Gastroesophageal sphincter (tissue), 4 donors: ENCODE results near the gene OBSCN. TPM values are rescaled to one million over a fixed set of nuclear protein-coding genes. Genes with fewer than 3 reads are reported as not detected.
A peak's percentile ranks its signal among the peaks of the same experiment; 100 is the strongest.

ENCODE experiments used
- ATAC-seq: fragments of 150-250 bp; one replicate; pipeline ENCODE4 v1.9.1; 2016; ENCODE audit warnings: mild to moderate bottlenecking, moderate library complexity
- H3K27ac ChIP-seq, 4 donors: fragments of 200-600 bp; sonication (generic) in 3 of 4; 1 replicate in 3 of 4; 2 replicates in 1 of 4; pipeline ENCODE4 v1.5.1; 2016 to 2019
- H3K27me3 ChIP-seq: fragments of 200-600 bp; sonication (generic); one replicate; pipeline ENCODE4 v1.5.1; 2019
- H3K36me3 ChIP-seq, 2 donors: fragments of 200-600 bp; sonication (generic); one replicate each; pipeline ENCODE4 v1.5.1; 2019; ENCODE audit warnings: control low read depth in 1 of 2
- H3K4me1 ChIP-seq, 3 donors: fragments of 200-600 bp; sonication (generic); 1 replicate in 2 of 3; 2 replicates in 1 of 3; pipeline ENCODE4 v1.5.1; 2016 to 2019; ENCODE audit warnings: control low read depth in 2 of 3
- H3K4me3 ChIP-seq, 2 donors: fragments of 200-600 bp; sonication (generic); one replicate each; pipeline ENCODE4 v1.5.1; 2019; ENCODE audit warnings: mild to moderate bottlenecking in 1 of 2, moderate library complexity in 1 of 2
- H3K9me3 ChIP-seq, 3 donors: fragments of 200-600 bp; sonication (generic); one replicate each; pipeline ENCODE4 v1.5.1; 2017 to 2019; ENCODE audit warnings: control low read depth in 2 of 3
- CTCF ChIP-seq, 4 experiments: fragments of 200-600 bp in 2 of 4; fragments of 450-650 bp in 2 of 4; sonication (generic) in 1 of 4; IDR thresholded peaks; one replicate each; pipeline ENCODE4 v1.5.1; 2017 to 2019; ENCODE audit warnings: antibody characterized with exemption in 4 of 4, mild to moderate bottlenecking in 2 of 4, moderate library complexity in 2 of 4
- EP300 ChIP-seq: sonication (generic); formaldehyde crosslinking; IDR thresholded peaks from one replicate; pipeline ENCODE4 v1.6.1; 2017; ENCODE audit warnings: antibody characterized with exemption, mild to moderate bottlenecking
- POLR2A ChIP-seq, 2 donors: fragments of 450-650 bp; IDR thresholded peaks; one replicate each; pipeline ENCODE4 v1.6.1; 2017; ENCODE audit warnings: antibody characterized with exemption in 2 of 2, mild to moderate bottlenecking in 2 of 2, moderate library complexity in 1 of 2
- POLR2AphosphoS5 ChIP-seq: sonication (generic); formaldehyde crosslinking; IDR thresholded peaks from one replicate; pipeline ENCODE4 v1.6.1; 2017; ENCODE audit warnings: antibody characterized with exemption
- WGBS, 2 donors: methylation state at CpG; one replicate each; pipeline ENCODE4 v1.1.5; 2018; ENCODE audit warnings: low coverage in 1 of 2; 5-methylcytosine and 5-hydroxymethylcytosine counted together
- total RNA-seq, 4 donors: library from RNA; depleted of rRNA; stranded (reverse); fragments of >200 nt; gene quantifications; one replicate each; pipeline ENCODE4 v1.1.0, GENCODE V29; 2016

The OBSCN gene
- total RNA-seq, 4 donors from 2014 or later, result 11.1 to 28.4 (median 20.9) TPM

GRCh38 chr1:228378090-228378872 lies 170.4 kb downstream of the OBSCN start:
- Histone ChIP-seq H3K36me3 (no peaks in the 10 kb centered on the region), H3K27me3 (peaks cover 5% of the 10 kb centered on the region), H3K9me3 (no peaks in the 10 kb centered on the region), H3K27ac (peak overlapping the region in 3 of 4 donors; percentile 46 to 85 (median 68)), H3K4me3 (peak overlapping the region; percentile 42 to 58), H3K4me1 (peaks cover 0 to 45% (median 7%) of the 10 kb centered on the region in 3 donors)
- 0% methylated on average over 1 of the region's 73 CpGs for WGBS, 2 donors
- TF ChIP-seq POLR2AphosphoS5, result peak; percentile 24
- peak in 3 of 4 experiments; percentile 55 to 65 (median 56) for TF ChIP-seq CTCF (IDR thresholded peaks at IDR 0.05)
- no peak for TF ChIP-seq EP300
- ATAC-seq, result peak; percentile 42

GRCh38 chr1:228378873-228379460 lies 171.1 kb downstream of the OBSCN start:
- Histone ChIP-seq H3K27me3 (peaks cover 5% of the 10 kb centered on the region), H3K27ac (peak overlapping the region in 3 of 4 donors; percentile 46 to 85 (median 68)), H3K4me3 (peak overlapping the region; percentile 42 to 58), H3K9me3 (no peaks in the 10 kb centered on the region), H3K4me1 (peaks cover 0 to 41% (median 7%) of the 10 kb centered on the region in 3 donors), H3K36me3 (no peaks in the 10 kb centered on the region)
- WGBS, 2 donors, result 0% methylated on average over 5 of the region's 48 CpGs; no CpG with 5 or more reads in 1 of the 2 donors
- TF ChIP-seq CTCF (IDR thresholded peaks at IDR 0.05) (peak in 1 of 4 experiments; percentile 1), POLR2AphosphoS5 (no peak)
- ATAC-seq, result no peak

GRCh38 chr1:228379666-228380065 lies 171.8 kb downstream of the OBSCN start:
- Histone ChIP-seq H3K4me1 (peaks cover 0 to 34% (median 7%) of the 10 kb centered on the region in 3 donors), H3K9me3 (no peaks in the 10 kb centered on the region), H3K27me3 (peaks cover 5% of the 10 kb centered on the region), H3K27ac (peak overlapping the region in 1 of 4 donors; percentile 85), H3K4me3 (no peak overlapping the region), H3K36me3 (no peaks in the 10 kb centered on the region)
- no CpG with 5 or more reads among the region's 8 CpGs for WGBS, 2 donors
- ATAC-seq, result no peak
- TF ChIP-seq POLR2A (IDR thresholded peaks at IDR 0.05) (no peak), CTCF (IDR thresholded peaks at IDR 0.05) (no peak), EP300 (no peak), POLR2AphosphoS5 (no peak)

GRCh38 chr1:228381356-228381755 lies 173.5 kb downstream of the OBSCN start:
- Histone ChIP-seq H3K27ac (no peak overlapping the region), H3K4me1 (peaks cover 0 to 24% (median 7%) of the 10 kb centered on the region in 3 donors), H3K4me3 (no peak overlapping the region), H3K36me3 (no peaks in the 10 kb centered on the region), H3K9me3 (no peaks in the 10 kb centered on the region), H3K27me3 (peaks cover 5% of the 10 kb centered on the region)
- 66 to 96% methylated on average over 2 of the region's 2 CpGs for WGBS, 2 donors
- ATAC-seq, result no peak
- TF ChIP-seq POLR2AphosphoS5 (no peak), EP300 (no peak), CTCF (IDR thresholded peaks at IDR 0.05) (no peak), POLR2A (IDR thresholded peaks at IDR 0.05) (no peak)

GRCh38 chr1:228383773-228384172 lies 175.9 kb downstream of the OBSCN start:
- Histone ChIP-seq H3K4me1 (peaks cover 0 to 11% (median 7%) of the 10 kb centered on the region in 3 donors), H3K4me3 (no peak overlapping the region), H3K36me3 (no peaks in the 10 kb centered on the region), H3K9me3 (no peaks in the 10 kb centered on the region), H3K27ac (no peak overlapping the region), H3K27me3 (peaks cover 2% of the 10 kb centered on the region)
- 92 to 100% methylated on average over 2 of the region's 2 CpGs for WGBS, 2 donors
- TF ChIP-seq CTCF (IDR thresholded peaks at IDR 0.05), result no peak
- no peak for TF ChIP-seq POLR2A (IDR thresholded peaks at IDR 0.05)
- no peak for TF ChIP-seq POLR2AphosphoS5
- TF ChIP-seq EP300, result no peak
- no peak for ATAC-seq
